ENCODE results near the gene PADI6.

The PADI6 gene

GRCh38 chr1:17358557-17358956 is 13.4 kb upstream of the PADI6 start:
- no peak for DNase-seq

GRCh38 chr1:17359031-17359430 is 13.0 kb upstream of the PADI6 start:
- DNase-seq, result no peak

- DNase-seq, result no peak
Measured at GRCh38 chr1:17359808-17360207, 12.2 kb upstream of the PADI6 start.

- no peak for DNase-seq
Measured at GRCh38 chr1:17360272-17360956, 11.6 kb upstream of the PADI6 start.

- no peak for DNase-seq
Measured at GRCh38 chr1:17361687-17362086, 10.3 kb upstream of the PADI6 start.

- DNase-seq, result no peak
Measured at GRCh38 chr1:17363351-17363750, 8.6 kb upstream of the PADI6 start.

- DNase-seq, result no peak
Measured at GRCh38 chr1:17363771-17364170, 8.2 kb upstream of the PADI6 start.

- no peak for DNase-seq
Measured at GRCh38 chr1:17365293-17365692, 6.7 kb upstream of the PADI6 start.

GRCh38 chr1:17369466-17369865 is 2.5 kb upstream of the PADI6 start:
- DNase-seq, result no peak

GRCh38 chr1:17370618-17371017 is 1.4 kb upstream of the PADI6 start:
- DNase-seq, result no peak

- DNase-seq, result no peak
Measured at GRCh38 chr1:17372955-17373354, 959 bp downstream of the PADI6 start.

- no peak for DNase-seq
Measured at GRCh38 chr1:17375651-17376050, 3.7 kb downstream of the PADI6 start.

GRCh38 chr1:17377325-17377953 is 5.4 kb downstream of the PADI6 start:
- DNase-seq, result no peak

GRCh38 chr1:17381161-17381560 is 9.2 kb downstream of the PADI6 start:
- DNase-seq, result no peak

- no peak for DNase-seq
Measured at GRCh38 chr1:17392199-17392740, 20.3 kb downstream of the PADI6 start.

GRCh38 chr1:17393230-17393629 is 21.2 kb downstream of the PADI6 start:
- DNase-seq, result no peak

- DNase-seq, result no peak
Measured at GRCh38 chr1:17397910-17398695, 26.1 kb downstream of the PADI6 start.

- no peak for DNase-seq
Measured at GRCh38 chr1:17400725-17401341, 28.8 kb downstream of the PADI6 start.

- DNase-seq, result no peak
Measured at GRCh38 chr1:17401841-17402240, 29.8 kb downstream of the PADI6 start.

GRCh38 chr1:17403081-17403480 is 31.1 kb downstream of the PADI6 start:
- no peak for DNase-seq

GRCh38 chr1:17404034-17404684 is 32.2 kb downstream of the PADI6 start:
- no peak for DNase-seq

- no peak for DNase-seq
Measured at GRCh38 chr1:17404820-17405219, 32.8 kb downstream of the PADI6 start.

Measured in stimulated activated CD4-positive, alpha-beta T cell treated with anti-CD3 and anti-CD28 coated beads, Interleukin-1b, Interleukin-23, amount 100 ng/mL, for 48 hours (primary cell).